ENCODE data around the gene PRICKLE2.

DNA sequence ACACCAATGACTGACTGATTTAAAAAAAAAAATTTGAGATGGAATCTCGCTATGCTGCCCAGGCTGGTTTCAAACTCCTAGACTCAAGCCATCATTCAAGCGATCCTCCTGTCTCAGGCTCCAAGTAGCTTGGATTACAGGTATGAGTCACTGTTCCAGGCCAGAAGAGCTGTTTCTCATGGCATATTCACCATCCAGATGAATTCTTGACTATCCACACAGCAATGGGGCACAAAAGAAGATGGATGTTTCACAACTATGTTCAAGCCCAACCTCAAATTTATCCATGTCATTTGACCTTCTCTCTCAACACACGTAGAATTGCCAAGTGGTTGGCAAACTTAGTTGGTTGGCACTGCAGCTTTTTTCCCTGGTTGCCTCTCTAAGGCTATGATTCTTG, 40.6 kb downstream of the PRICKLE2 start:
- TF ChIP-seq POLR2A (IDR thresholded peaks at IDR 0.05): no peak
- TF ChIP-seq, protein P1, sequence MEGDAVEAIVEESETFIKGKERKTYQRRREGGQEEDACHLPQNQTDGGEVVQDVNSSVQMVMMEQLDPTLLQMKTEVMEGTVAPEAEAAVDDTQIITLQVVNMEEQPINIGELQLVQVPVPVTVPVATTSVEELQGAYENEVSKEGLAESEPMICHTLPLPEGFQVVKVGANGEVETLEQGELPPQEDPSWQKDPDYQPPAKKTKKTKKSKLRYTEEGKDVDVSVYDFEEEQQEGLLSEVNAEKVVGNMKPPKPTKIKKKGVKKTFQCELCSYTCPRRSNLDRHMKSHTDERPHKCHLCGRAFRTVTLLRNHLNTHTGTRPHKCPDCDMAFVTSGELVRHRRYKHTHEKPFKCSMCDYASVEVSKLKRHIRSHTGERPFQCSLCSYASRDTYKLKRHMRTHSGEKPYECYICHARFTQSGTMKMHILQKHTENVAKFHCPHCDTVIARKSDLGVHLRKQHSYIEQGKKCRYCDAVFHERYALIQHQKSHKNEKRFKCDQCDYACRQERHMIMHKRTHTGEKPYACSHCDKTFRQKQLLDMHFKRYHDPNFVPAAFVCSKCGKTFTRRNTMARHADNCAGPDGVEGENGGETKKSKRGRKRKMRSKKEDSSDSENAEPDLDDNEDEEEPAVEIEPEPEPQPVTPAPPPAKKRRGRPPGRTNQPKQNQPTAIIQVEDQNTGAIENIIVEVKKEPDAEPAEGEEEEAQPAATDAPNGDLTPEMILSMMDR (IDR thresholded peaks at IDR 0.05 in 8 of 11, conservative IDR thresholded peaks at IDR 0.05 in 3 of 11): no peak
- TF ChIP-seq POLR2AphosphoS5 (IDR thresholded peaks at IDR 0.05): no peak

Measured in spleen (tissue), 7 donors.